A549 (cell line): Measurements from ENCODE around the gene EIF4G3. TPM values are rescaled to one million over a fixed set of nuclear protein-coding genes. Genes with fewer than 3 reads are reported as not detected.

Experiments
- ATAC-seq, 2 experiments: fragments of 200-7000 bp in 1 of 2; fragments of >200 bp in 1 of 2; cut with Nextera tagmentation in 1 of 2; cut with Tn5 transposase in 1 of 2; 3 replicates each; pipeline versions ENCODE4 v1.8.0 to v1.9.1; 2018 to 2020; ENCODE audit warnings: mild to moderate bottlenecking in 1 of 2, moderate library complexity in 1 of 2
- CTCF ChIA-PET: fragments of 300-600 bp; sonication (Branson Sonifier 250); formaldehyde crosslinking; extraction: SDS; loops from one replicate; lab custom pipeline; 2021; ENCODE audit warnings: antibody characterized with exemption, inconsistent platforms; lab: Yijun Ruan, JAX
- POLR2A ChIA-PET: fragments of 350-600 bp; formaldehyde crosslinking; extraction: SDS; loops from one replicate; lab custom pipeline; 2021; ENCODE audit warnings: antibody characterized with exemption, inconsistent platforms; lab: Yijun Ruan, JAX
- DNase-seq, 2 experiments: peaks; one replicate each; pipeline versions ENCODE4 v3.0.0 to v3.0.0-alpha.2; 2011 to 2016; ENCODE audit warnings: low read depth in 1 of 2, low spot score in 1 of 2
- FAIRE-seq: peaks from 2 replicates; lab custom pipeline; 2011; peaks lifted over from hg19 to GRCh38; lab: Jason Lieb, UNC
- H3K27ac ChIP-seq, 2 experiments: fragments of >200 bp; sonication (Bioruptor Twin); formaldehyde crosslinking; 3 replicates each; pipeline ENCODE4 v1.5.1; 2016 to 2017
- H3K4me1 ChIP-seq: fragments of >200 bp; sonication (Bioruptor Twin); formaldehyde crosslinking; 3 replicates; pipeline ENCODE4 v1.6.1; 2016
- H3K4me2 ChIP-seq: fragments of >200 bp; sonication (Bioruptor Twin); formaldehyde crosslinking; 3 replicates; pipeline ENCODE4 v1.6.1; 2016
- H3K4me3 ChIP-seq: fragments of >200 bp; sonication (Bioruptor Twin); formaldehyde crosslinking; 3 replicates; pipeline ENCODE4 v1.5.1; 2016
- H3K9me3 ChIP-seq: fragments of >200 bp; sonication (Bioruptor Twin); formaldehyde crosslinking; 3 replicates; pipeline ENCODE4 v1.6.1; 2016
- BCL3 ChIP-seq: fragments of >200 bp; sonication (Bioruptor Twin); formaldehyde crosslinking; IDR thresholded peaks from 3 replicates; pipeline ENCODE4 v1.6.1; 2016
- CEBPB ChIP-seq, 2 experiments: fragments of >200 bp in 1 of 2; sonication (Bioruptor Twin) in 1 of 2; formaldehyde crosslinking in 1 of 2; IDR thresholded peaks; 2 replicates each; pipeline ENCODE4 v1.6.1; 2012 to 2016
- CHD2 ChIP-seq: fragments of 150-350 bp; IDR thresholded peaks from 2 replicates; pipeline ENCODE4 v1.6.1; 2014; ENCODE audit warnings: low read length; ENCODE audit not compliant: partially characterized antibody
- E2F6 ChIP-seq: IDR thresholded peaks from 2 replicates; pipeline ENCODE4 v1.6.1; 2012; ENCODE audit warnings: low read depth, borderline replicate concordance
- EP300 ChIP-seq, 2 experiments: fragments of >200 bp; sonication (Bioruptor Twin); formaldehyde crosslinking; IDR thresholded peaks; 2 replicates in 1 of 2; 3 replicates in 1 of 2; pipeline ENCODE4 v1.6.1; 2016 to 2017
- FOSB ChIP-seq: fragments of 250-450 bp; sonication (Bioruptor Pico); IDR thresholded peaks from 2 replicates; pipeline ENCODE4 v1.5.0; 2020; ENCODE audit warnings: mild to moderate bottlenecking, moderate library complexity
- FOSL2 ChIP-seq, 2 experiments: fragments of 450-650 bp in 1 of 2; fragments of >200 bp in 1 of 2; sonication (Bioruptor Twin) in 1 of 2; formaldehyde crosslinking; IDR thresholded peaks; 2 replicates each; pipeline versions ENCODE4 v1.5.0 to v1.6.1; 2016 to 2020; ENCODE audit warnings: mild to moderate bottlenecking in 1 of 2, moderate library complexity in 1 of 2
- FOXS1 ChIP-seq: fragments of 250-450 bp; sonication (Bioruptor Pico); IDR thresholded peaks from 2 replicates; pipeline ENCODE4 v1.5.0; 2020; ENCODE audit warnings: mild to moderate bottlenecking, moderate library complexity
- GATA3 ChIP-seq: IDR thresholded peaks from 2 replicates; pipeline ENCODE4 v1.6.1; 2012; ENCODE audit warnings: borderline replicate concordance
- HDAC2 ChIP-seq: fragments of 200-600 bp; sonication (generic); IDR thresholded peaks from 2 replicates; pipeline ENCODE4 v1.6.1; 2016
- HOXA7 ChIP-seq: fragments of 250-450 bp; sonication (Bioruptor Pico); IDR thresholded peaks from 2 replicates; pipeline ENCODE4 v1.5.0; 2020; ENCODE audit warnings: mild to moderate bottlenecking, moderate library complexity
- HOXB13 ChIP-seq: fragments of 250-450 bp; sonication (Bioruptor Pico); IDR thresholded peaks from 2 replicates; pipeline ENCODE4 v1.5.0; 2020; ENCODE audit warnings: low read depth, mild to moderate bottlenecking, moderate library complexity
- HOXB5 ChIP-seq: fragments of 250-450 bp; sonication (Bioruptor Pico); IDR thresholded peaks from 2 replicates; pipeline ENCODE4 v1.5.0; 2020; ENCODE audit warnings: mild to moderate bottlenecking, moderate library complexity
- JUN ChIP-seq, 2 experiments: fragments of >200 bp; sonication (Bioruptor Twin); formaldehyde crosslinking; IDR thresholded peaks; 2 replicates in 1 of 2; 3 replicates in 1 of 2; pipeline ENCODE4 v1.6.1; 2016 to 2017
- JUNB ChIP-seq: fragments of >200 bp; sonication (Bioruptor Twin); formaldehyde crosslinking; IDR thresholded peaks from 2 replicates; pipeline ENCODE4 v1.6.1; 2016
- KDM1A ChIP-seq: fragments of 200-600 bp; sonication (generic); IDR thresholded peaks from 2 replicates; pipeline ENCODE4 v1.6.1; 2016; ENCODE audit warnings: low read depth, mild to moderate bottlenecking
- MAFK ChIP-seq: fragments of 450-650 bp; IDR thresholded peaks from 2 replicates; pipeline ENCODE4 v1.6.1; 2014; ENCODE audit not compliant: partially characterized antibody
- NFE2L2 ChIP-seq: fragments of 150-350 bp; conservative IDR thresholded peaks from 2 replicates; pipeline ENCODE4 v1.6.1; 2014; ENCODE audit warnings: low read length
- POLR2A ChIP-seq: IDR thresholded peaks from 2 replicates; pipeline ENCODE4 v1.6.1; 2012; ENCODE audit warnings: mild to moderate bottlenecking, low read length
- RAD21 ChIP-seq, 2 experiments: fragments of >200 bp in 1 of 2; sonication (Bioruptor Twin) in 1 of 2; formaldehyde crosslinking in 1 of 2; IDR thresholded peaks in 1 of 2; conservative IDR thresholded peaks in 1 of 2; 2 replicates in 1 of 2; 3 replicates in 1 of 2; pipeline ENCODE4 v1.6.1; 2012 to 2018; ENCODE audit warnings: inconsistent platforms in 1 of 2
- RARB ChIP-seq: fragments of 250-450 bp; sonication (Bioruptor Pico); IDR thresholded peaks from 2 replicates; pipeline ENCODE4 v1.8.0; 2021; ENCODE audit warnings: mild to moderate bottlenecking, moderate library complexity
- SMC3 ChIP-seq: fragments of >200 bp; sonication (Bioruptor Twin); formaldehyde crosslinking; IDR thresholded peaks from 3 replicates; pipeline ENCODE4 v1.6.1; 2018; ENCODE audit warnings: inconsistent platforms
- USF2 ChIP-seq: fragments of 450-650 bp; IDR thresholded peaks from 2 replicates; pipeline ENCODE4 v1.6.1; 2014; ENCODE audit warnings: antibody characterized with exemption
- WGBS: methylation state at CpG from one replicate; pipeline ENCODE4 v1.1.6; 2017; ENCODE audit errors: missing lambda C conversion rate; 5-methylcytosine and 5-hydroxymethylcytosine counted together
- polyA plus RNA-seq, 4 experiments: library from polyadenylated mRNA; depleted of rRNA in 3 of 4; stranded (reverse); fragments of >200 nt; fragmentation: RNase III in 1 of 4; extraction: RNeasy Plus Mini Kit Qiagen cat#74134 plus additional on column Dnase treatment in 1 of 4; gene quantifications; 2 replicates in 3 of 4; 3 replicates in 1 of 4; pipeline ENCODE4 v1.2.3, GENCODE V29; 2011 to 2017
- TF ChIP-seq, protein P1 (sequence below): fragments of >200 bp; sonication (Bioruptor Twin); formaldehyde crosslinking; IDR thresholded peaks from 2 replicates; pipeline ENCODE4 v1.6.1; 2016
- TF ChIP-seq, protein P2 (sequence below): fragments of >200 bp; sonication (Bioruptor Twin); formaldehyde crosslinking; IDR thresholded peaks from 3 replicates; pipeline ENCODE4 v1.5.1; 2016
- TF ChIP-seq, protein P3 (sequence below): IDR thresholded peaks from 2 replicates; pipeline ENCODE4 v1.6.1; 2012
- TF ChIP-seq, protein P4 (sequence below): IDR thresholded peaks from 2 replicates; pipeline ENCODE4 v1.6.1; 2012

The EIF4G3 gene
- polyA plus RNA-seq, 2 of the 4 experiments (the other 2 are of a cell fraction), result 25.0 to 51.3 TPM

DNA sequence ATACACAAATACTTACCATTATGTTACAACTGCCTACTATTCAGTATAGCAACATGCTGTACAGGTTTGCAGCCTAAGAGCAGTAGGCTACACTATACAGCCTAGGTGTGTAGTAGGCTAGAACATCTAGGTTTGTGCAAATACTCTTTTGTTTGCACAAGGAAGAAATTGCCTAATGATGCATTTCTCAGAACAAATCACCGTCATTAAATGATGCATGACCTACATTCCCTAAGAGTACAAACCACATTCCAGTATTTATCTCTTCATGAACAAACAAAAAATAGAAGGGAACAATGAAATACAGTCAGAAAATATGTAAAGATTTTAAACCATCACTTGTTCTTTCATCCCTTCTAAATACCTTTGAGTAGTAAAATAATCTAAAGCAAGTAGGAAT lies 279.9 kb downstream of the EIF4G3 start:
- DNase-seq, result peak; percentile 18 to 93
- WGBS, result 0% methylated on average over 1 of the region's 1 CpG
- CTCF ChIA-PET, result interaction anchor here (0.8 kb wide), 1 partner anchor 11 kb away, joined by 3 read pairs; no protein-coding TSS in a partner anchor

More for the DNA sequence above, 279.9 kb downstream of the EIF4G3 start:
- Histone ChIP-seq H3K4me3 (0 out of 3 replicates have a peak overlapping the region, but pooled peaks have one; percentile 8), H3K27ac (peak overlapping the region; percentile 89 to 92), H3K4me1 (peaks cover 77% of the 10 kb centered on the region), H3K4me2 (peak overlapping the region; percentile 81), H3K9me3 (no peaks in the 10 kb centered on the region)
- POLR2A ChIA-PET, result interaction anchor here (1.2 kb wide), 1 partner anchor 110 kb away, joined by 11 read pairs; the partner anchor contains the start of gene HP1BP3
- TF ChIP-seq FOSL2 (IDR thresholded peaks at IDR 0.05) (peak; percentile 37; the same call in 1 of the 2 replicates), FOSL2 (CRISPR knock-in tag; IDR thresholded peaks at IDR 0.05) (peak; percentile 88), HOXB5 (peak; percentile 95), RAD21 (conservative IDR thresholded peaks at IDR 0.05 in 1 of 2, IDR thresholded peaks at IDR 0.05 in 1 of 2) (peak; percentile 25 to 50), JUNB (peak; percentile 80), USF2 (no peak), FOSB (0 out of 2 replicates have a peak, but pooled peaks have one; percentile 73), FOXS1 (peak; percentile 69; the same call in 1 of the 2 replicates), HOXA7 (CRISPR knock-in tag) (peak; percentile 81; the same call in 1 of the 2 replicates), E2F6 (no peak), CHD2 (no peak), NFE2L2 (no peak), EP300 (IDR thresholded peaks at IDR 0.05) (peak; percentile 90 to 94), HOXB13 (CRISPR knock-in tag) (peak; percentile 89), RARB (CRISPR knock-in tag) (peak; percentile 90), HDAC2 (no peak), MAFK (peak; percentile 66), JUN (IDR thresholded peaks at IDR 0.05) (peak; percentile 83 to 92), CEBPB (IDR thresholded peaks at IDR 0.05) (peak; percentile 90 to 99), SMC3 (peak; percentile 39; the same call in 2 of the 3 replicates), GATA3 (peak; percentile 99), BCL3 (peak; percentile 83; the same call in 2 of the 3 replicates), KDM1A (no peak), POLR2A (no peak)
- TF ChIP-seq, protein P1, sequence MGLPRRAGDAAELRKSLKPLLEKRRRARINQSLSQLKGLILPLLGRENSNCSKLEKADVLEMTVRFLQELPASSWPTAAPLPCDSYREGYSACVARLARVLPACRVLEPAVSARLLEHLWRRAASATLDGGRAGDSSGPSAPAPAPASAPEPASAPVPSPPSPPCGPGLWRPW, result peak; percentile 61; the same call in 1 of the 2 replicates
- TF ChIP-seq, protein P2, sequence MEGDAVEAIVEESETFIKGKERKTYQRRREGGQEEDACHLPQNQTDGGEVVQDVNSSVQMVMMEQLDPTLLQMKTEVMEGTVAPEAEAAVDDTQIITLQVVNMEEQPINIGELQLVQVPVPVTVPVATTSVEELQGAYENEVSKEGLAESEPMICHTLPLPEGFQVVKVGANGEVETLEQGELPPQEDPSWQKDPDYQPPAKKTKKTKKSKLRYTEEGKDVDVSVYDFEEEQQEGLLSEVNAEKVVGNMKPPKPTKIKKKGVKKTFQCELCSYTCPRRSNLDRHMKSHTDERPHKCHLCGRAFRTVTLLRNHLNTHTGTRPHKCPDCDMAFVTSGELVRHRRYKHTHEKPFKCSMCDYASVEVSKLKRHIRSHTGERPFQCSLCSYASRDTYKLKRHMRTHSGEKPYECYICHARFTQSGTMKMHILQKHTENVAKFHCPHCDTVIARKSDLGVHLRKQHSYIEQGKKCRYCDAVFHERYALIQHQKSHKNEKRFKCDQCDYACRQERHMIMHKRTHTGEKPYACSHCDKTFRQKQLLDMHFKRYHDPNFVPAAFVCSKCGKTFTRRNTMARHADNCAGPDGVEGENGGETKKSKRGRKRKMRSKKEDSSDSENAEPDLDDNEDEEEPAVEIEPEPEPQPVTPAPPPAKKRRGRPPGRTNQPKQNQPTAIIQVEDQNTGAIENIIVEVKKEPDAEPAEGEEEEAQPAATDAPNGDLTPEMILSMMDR, result no peak
- TF ChIP-seq, protein P3, sequence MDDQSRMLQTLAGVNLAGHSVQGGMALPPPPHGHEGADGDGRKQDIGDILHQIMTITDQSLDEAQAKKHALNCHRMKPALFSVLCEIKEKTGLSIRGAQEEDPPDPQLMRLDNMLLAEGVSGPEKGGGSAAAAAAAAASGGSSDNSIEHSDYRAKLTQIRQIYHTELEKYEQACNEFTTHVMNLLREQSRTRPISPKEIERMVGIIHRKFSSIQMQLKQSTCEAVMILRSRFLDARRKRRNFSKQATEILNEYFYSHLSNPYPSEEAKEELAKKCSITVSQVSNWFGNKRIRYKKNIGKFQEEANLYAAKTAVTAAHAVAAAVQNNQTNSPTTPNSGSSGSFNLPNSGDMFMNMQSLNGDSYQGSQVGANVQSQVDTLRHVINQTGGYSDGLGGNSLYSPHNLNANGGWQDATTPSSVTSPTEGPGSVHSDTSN, result peak; percentile 72
- TF ChIP-seq, protein P4, sequence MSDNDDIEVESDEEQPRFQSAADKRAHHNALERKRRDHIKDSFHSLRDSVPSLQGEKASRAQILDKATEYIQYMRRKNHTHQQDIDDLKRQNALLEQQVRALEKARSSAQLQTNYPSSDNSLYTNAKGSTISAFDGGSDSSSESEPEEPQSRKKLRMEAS, result peak; percentile 76
- ATAC-seq (peak; percentile 94), FAIRE-seq (peak; percentile 78)
